HAP-1 (cell line): ENCODE results near the gene ARMC10.

Experiments used
- DNase-seq, 2 experiments: peaks; one replicate each; pipeline ENCODE4 v3.0.0-alpha.2; 2016 to 2020; ENCODE audit warnings: low spot score in 2 of 2
- H3K27me3 ChIP-seq: fragments of 250-450 bp; sonication (Bioruptor Pico); 2 replicates; pipeline ENCODE4 v1.5.1; 2020; ENCODE audit warnings: low read depth, mild to moderate bottlenecking, moderate library complexity
- H3K36me3 ChIP-seq: fragments of 250-450 bp; sonication (Bioruptor Pico); replicated peaks from 2 replicates; pipeline ENCODE4 v1.5.1; 2020; ENCODE audit warnings: mild to moderate bottlenecking
- H3K4me1 ChIP-seq: fragments of 250-450 bp; sonication (Bioruptor Pico); 2 replicates; pipeline ENCODE4 v1.5.1; 2020; ENCODE audit warnings: mild to moderate bottlenecking
- H3K4me3 ChIP-seq: fragments of 250-450 bp; sonication (Bioruptor Pico); 2 replicates; pipeline ENCODE4 v1.5.1; 2020; ENCODE audit warnings: mild to moderate bottlenecking, moderate library complexity
- H3K9me3 ChIP-seq: fragments of 250-450 bp; sonication (Bioruptor Pico); 2 replicates; pipeline ENCODE4 v1.5.1; 2020; ENCODE audit warnings: mild to moderate bottlenecking, moderate library complexity
- in situ Hi-C: fragments of 300-500 bp; cut with MboI; formaldehyde crosslinking; loops from 3 replicates; pipeline ENCODE4 v1.14.3; 2020; ENCODE audit warnings: low sequenced_read_pairs, inconsistent platforms, mixed read lengths

ARMC10 gene

DNA sequence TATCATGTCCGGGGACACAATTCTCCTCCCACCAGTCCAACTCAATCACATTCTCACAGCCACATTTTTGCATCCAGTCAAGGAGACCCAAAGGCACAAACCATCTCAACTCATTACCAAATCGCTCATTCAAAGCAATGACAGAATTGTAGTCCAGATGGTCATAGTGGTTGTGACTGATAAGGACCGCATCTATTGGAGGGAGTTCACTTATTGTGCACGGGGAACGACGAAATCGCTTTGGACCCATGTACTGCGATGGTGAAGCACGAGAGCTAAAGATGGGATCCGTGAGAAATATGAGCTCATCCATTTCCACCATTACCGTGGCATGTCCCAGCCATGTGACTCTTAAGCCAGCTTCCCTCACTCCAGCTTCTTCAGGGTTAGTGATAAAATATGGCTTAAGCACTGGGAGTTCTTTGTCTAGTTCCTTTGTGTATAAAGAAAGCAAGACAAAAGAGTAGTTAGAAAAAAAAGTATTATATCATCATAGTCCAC is 44.9 kb downstream of the ARMC10 start:
- peak; percentile 46 to 68 for DNase-seq
- no peak overlapping the region for H3K4me3 ChIP-seq
- peaks cover 13% of the 10 kb centered on the region for H3K4me1 ChIP-seq
- H3K9me3 ChIP-seq: no peaks in the 10 kb centered on the region
- peaks cover 7% of the 10 kb centered on the region; the same call in 1 of the 2 replicates for H3K36me3 ChIP-seq
- H3K27me3 ChIP-seq: no peaks in the 10 kb centered on the region
- in situ Hi-C loops: no loop called here

- Histone ChIP-seq H3K9me3 (no peaks in the 10 kb centered on the region), H3K4me3 (no peak overlapping the region), H3K4me1 (peaks cover 13% of the 10 kb centered on the region), H3K36me3 (peaks cover 7% of the 10 kb centered on the region; the same call in 1 of the 2 replicates), H3K27me3 (no peaks in the 10 kb centered on the region)
- in situ Hi-C loops: no loop called here
- DNase-seq: no peak
Measured at GRCh38 chr7:103120362-103120761, 45.4 kb downstream of the ARMC10 start.

- no peak for DNase-seq
- Histone ChIP-seq H3K36me3 (peaks cover 10% of the 10 kb centered on the region; the same call in 1 of the 2 replicates), H3K4me3 (no peak overlapping the region), H3K27me3 (no peaks in the 10 kb centered on the region), H3K9me3 (no peaks in the 10 kb centered on the region), H3K4me1 (peaks cover 13% of the 10 kb centered on the region)
- in situ Hi-C loops: no loop called here
Measured at GRCh38 chr7:103121641-103122040, 46.7 kb downstream of the ARMC10 start.

GRCh38 chr7:103123529-103123928 is 48.6 kb downstream of the ARMC10 start:
- peaks cover 13% of the 10 kb centered on the region for H3K4me1 ChIP-seq
- H3K36me3 ChIP-seq: peaks cover 12% of the 10 kb centered on the region; the same call in 1 of the 2 replicates
- DNase-seq: no peak
- in situ Hi-C loops: no loop called here
- no peak overlapping the region for H3K4me3 ChIP-seq
- no peaks in the 10 kb centered on the region for H3K27me3 ChIP-seq
- H3K9me3 ChIP-seq: no peaks in the 10 kb centered on the region

DNA sequence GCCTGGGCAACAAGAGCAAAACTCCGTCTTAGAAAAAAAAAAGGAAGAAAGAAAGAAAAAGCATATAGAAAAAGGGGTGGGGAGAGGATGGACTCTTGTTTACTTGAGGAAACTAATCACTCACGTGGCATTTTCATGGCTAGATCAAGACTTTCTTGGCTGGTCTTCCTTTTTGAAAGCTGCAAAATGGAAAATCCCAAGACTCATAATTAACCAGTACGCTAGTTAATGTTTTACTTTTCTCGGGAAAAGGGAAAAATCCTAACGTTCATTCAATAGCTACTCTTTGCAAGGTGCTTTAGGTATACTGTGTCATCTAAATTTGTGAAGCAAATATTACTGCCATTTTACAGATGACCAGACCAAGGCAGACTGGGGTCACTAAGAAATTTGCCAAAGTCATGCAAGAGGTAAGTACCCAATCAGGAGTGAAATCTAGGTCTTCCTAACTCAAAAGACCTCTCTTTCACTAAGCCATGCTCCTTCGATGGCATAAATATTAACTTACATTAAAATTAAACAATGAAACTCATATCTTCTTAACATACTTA is 49.6 kb downstream of the ARMC10 start:
- Histone ChIP-seq H3K27me3 (no peaks in the 10 kb centered on the region), H3K4me3 (no peak overlapping the region), H3K4me1 (peaks cover 13% of the 10 kb centered on the region), H3K9me3 (no peaks in the 10 kb centered on the region), H3K36me3 (peaks cover 12% of the 10 kb centered on the region; the same call in 1 of the 2 replicates)
- in situ Hi-C loops: no loop called here
- no peak for DNase-seq

DNA sequence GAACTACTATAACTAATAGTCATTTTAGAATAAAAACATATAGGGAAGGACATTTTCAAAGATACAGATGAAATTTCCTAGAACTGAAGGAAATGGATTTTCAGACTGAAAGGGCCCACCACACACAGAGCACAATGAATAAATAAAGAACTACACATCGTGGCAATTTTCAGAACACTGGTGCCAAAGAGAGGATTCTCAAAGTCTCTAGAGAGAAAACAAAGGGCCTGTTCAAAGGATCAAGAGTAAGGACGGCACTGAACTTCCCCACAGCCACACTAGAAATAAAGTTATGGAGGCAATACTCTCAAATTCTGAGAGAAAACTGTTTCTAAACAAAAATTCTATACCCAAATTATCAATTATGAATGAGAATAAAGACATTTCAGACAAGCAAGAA is 52.1 kb downstream of the ARMC10 start:
- H3K4me1 ChIP-seq: no peaks in the 10 kb centered on the region
- H3K27me3 ChIP-seq: no peaks in the 10 kb centered on the region
- no peaks in the 10 kb centered on the region for H3K9me3 ChIP-seq
- no peak overlapping the region for H3K4me3 ChIP-seq
- in situ Hi-C loops: no loop called here
- peaks cover 9% of the 10 kb centered on the region; the same call in 1 of the 2 replicates for H3K36me3 ChIP-seq
- no peak for DNase-seq

GRCh38 chr7:103129702-103130549 is 55.0 kb downstream of the ARMC10 start:
- no peak for DNase-seq
- Histone ChIP-seq H3K9me3 (no peaks in the 10 kb centered on the region), H3K4me1 (peaks cover 4% of the 10 kb centered on the region), H3K27me3 (no peaks in the 10 kb centered on the region), H3K4me3 (no peak overlapping the region), H3K36me3 (0 out of 2 replicates have a peak, but pooled peaks cover 5% of the 10 kb centered on the region)
- in situ Hi-C loops: no loop called here

DNA sequence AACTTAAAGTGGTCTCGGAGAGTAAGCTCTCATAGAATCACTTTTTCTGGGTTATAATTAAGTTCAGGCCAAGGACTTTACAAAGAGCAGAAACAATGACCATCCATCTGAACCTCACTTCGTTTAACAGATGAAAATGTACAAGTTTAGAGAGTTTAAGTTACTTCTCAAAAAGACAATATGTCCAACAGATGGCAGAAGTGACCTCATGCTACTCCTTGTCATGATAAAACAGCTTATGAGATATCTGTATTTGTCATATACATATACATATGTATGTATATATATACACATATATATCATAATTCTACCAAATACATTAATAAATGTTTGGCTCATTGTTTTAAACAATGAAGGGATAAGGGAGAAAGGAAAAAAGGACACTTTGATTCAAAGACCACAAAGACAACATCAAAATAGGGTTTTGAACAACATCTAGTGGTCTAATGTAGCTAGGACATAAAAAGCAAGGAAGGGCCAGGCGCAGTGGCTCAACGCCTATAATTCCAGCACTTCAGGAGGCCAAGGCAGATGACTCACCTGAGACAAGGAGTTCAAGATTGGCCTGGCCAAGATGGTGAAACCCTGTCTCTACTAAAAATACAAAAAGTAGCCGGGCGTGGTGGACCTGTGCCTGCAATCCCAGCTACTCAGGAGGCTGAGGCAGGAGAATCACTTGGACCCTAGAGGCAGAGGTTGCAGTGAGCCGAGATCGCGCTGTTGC is 56.1 kb downstream of the ARMC10 start:
- no peak overlapping the region for H3K4me3 ChIP-seq

DNA sequence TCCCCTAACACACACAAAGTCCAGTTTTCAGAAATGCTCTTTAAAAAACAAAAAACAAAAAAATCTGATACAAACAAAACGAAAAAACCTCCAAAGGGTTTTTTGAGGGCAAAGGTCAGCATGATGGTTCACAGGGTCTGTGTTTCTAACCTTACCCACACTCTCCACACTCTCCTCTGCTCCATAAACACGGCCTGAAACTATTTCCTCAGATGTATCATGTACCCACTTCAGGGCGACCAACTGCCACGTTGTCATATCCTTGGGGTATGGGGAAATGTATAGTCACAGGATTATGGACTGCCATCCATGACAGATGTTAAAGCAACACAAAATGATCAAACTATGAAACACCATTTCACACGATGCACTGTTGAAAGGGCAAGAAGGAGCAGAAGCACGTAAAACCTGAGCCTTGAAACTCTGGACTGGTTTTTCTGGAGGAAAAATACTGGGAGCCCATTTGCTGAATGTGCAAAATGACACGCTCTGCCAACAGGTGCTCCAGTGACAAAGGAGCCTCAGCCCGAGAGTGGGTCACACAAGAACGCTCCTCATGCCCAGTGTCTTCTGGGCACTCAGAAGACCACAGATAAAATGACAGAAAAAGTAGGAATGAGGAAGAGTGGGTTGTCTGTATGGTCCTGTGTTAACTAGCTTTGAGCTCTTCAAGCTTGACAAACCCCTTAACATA is 58.2 kb downstream of the ARMC10 start:
- in situ Hi-C loops: no loop called here
- peaks cover 13% of the 10 kb centered on the region for H3K4me1 ChIP-seq
- no peak for DNase-seq
- no peaks in the 10 kb centered on the region for H3K9me3 ChIP-seq
- H3K4me3 ChIP-seq: no peak overlapping the region
- no peaks in the 10 kb centered on the region for H3K27me3 ChIP-seq
- H3K36me3 ChIP-seq: 0 out of 2 replicates have a peak, but pooled peaks cover 2% of the 10 kb centered on the region

More for the DNA sequence above, 56.1 kb downstream of the ARMC10 start:
- H3K4me1 ChIP-seq: peaks cover 13% of the 10 kb centered on the region
- H3K9me3 ChIP-seq: no peaks in the 10 kb centered on the region
- H3K36me3 ChIP-seq: 0 out of 2 replicates have a peak, but pooled peaks cover 4% of the 10 kb centered on the region
- no peaks in the 10 kb centered on the region for H3K27me3 ChIP-seq
- DNase-seq: no peak
- in situ Hi-C loops: no loop called here

DNA sequence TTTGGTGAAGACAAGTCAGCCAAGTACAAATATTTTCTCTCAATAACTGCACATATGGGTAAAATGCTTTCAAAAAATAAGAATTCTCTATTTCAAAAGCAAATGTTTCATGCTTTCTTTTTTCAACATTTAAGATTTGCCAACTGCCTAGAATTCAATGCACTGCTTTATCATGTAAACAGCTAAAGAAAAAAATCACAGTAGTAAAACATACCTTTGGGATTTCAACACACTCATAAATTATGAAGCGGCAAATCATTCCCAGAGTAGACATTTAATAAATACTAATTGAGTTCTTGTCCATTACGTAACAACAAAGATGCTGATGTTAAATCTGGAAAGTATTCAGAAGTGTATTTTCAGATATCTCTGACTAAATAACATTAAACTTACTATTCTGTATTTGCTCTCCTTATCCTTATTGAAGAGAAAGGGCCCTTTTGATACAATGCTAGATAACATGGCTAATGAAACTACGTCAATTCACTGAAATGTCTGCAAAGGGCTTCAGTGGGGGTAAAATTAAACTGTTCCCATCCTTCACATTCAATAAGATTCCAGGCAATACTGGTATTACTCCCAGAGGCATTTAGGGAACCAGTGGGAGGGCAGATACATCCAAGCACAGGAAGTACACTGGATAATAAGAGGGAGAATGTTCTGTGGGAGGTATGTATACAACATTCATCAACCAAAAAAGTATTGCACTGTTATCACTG is 60.1 kb downstream of the ARMC10 start:
- DNase-seq: no peak
- peaks cover 13% of the 10 kb centered on the region for H3K4me1 ChIP-seq
- H3K36me3 ChIP-seq: no peaks in the 10 kb centered on the region
- H3K27me3 ChIP-seq: no peaks in the 10 kb centered on the region
- H3K9me3 ChIP-seq: no peaks in the 10 kb centered on the region
- in situ Hi-C loops: no loop called here
- no peak overlapping the region for H3K4me3 ChIP-seq

- H3K4me3 ChIP-seq: no peak overlapping the region
- H3K9me3 ChIP-seq: no peaks in the 10 kb centered on the region
Measured at GRCh38 chr7:103140061-103140460, 65.1 kb downstream of the ARMC10 start.

DNA sequence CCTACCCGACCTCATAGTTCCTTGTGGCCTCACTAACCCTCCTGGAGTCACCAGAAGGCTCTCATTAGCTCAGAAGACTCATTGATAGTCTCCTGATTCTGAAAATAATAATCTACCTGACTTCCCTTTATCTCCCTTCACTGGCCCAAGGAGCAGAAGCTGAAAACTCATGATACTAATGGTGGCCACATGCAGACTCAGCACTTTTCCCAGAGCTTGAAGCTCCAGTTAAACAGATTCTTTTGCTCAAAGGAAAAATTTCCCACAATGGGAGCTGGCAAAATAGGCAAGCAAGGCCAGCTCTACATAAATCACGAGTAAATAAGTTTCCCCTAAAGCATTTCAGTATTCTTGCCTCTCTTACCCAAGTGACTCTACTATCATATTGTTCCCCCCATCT is 65.7 kb downstream of the ARMC10 start:
- Histone ChIP-seq H3K36me3 (no peaks in the 10 kb centered on the region), H3K27me3 (no peaks in the 10 kb centered on the region), H3K4me1 (peaks cover 1% of the 10 kb centered on the region), H3K9me3 (no peaks in the 10 kb centered on the region), H3K4me3 (no peak overlapping the region)
- in situ Hi-C loops: no loop called here
- DNase-seq: no peak

More at GRCh38 chr7:103140061-103140460, 65.1 kb downstream of the ARMC10 start:
- no peak for DNase-seq
- peaks cover 8% of the 10 kb centered on the region for H3K4me1 ChIP-seq
- in situ Hi-C loops: no loop called here
- H3K27me3 ChIP-seq: no peaks in the 10 kb centered on the region
- H3K36me3 ChIP-seq: no peaks in the 10 kb centered on the region
